ENCODE data around the gene UROD. TPM values are rescaled to one million over a fixed set of nuclear protein-coding genes. Genes with fewer than 3 reads are reported as not detected.

Gene UROD
- total RNA-seq, 1 experiment from 2014 or later, result 54.3 TPM

- Mint-ChIP-seq H3K4me1 (ENCODE audit: low read depth, unreplicated experiment) (no peaks in the 10 kb centered on the region), H3K4me3 (ENCODE audit: unreplicated experiment) (no peak overlapping the region), H3K36me3 (ENCODE audit: insufficient read depth, unreplicated experiment) (no peaks in the 10 kb centered on the region), H3K27ac (ENCODE audit: unreplicated experiment) (no peak overlapping the region), H3K9me3 (ENCODE audit: unreplicated experiment) (no peaks in the 10 kb centered on the region), H3K27me3 (ENCODE audit: insufficient read depth, unreplicated experiment) (no peaks in the 10 kb centered on the region)
- no peaks in the 10 kb centered on the region for H3K4me1 ChIP-seq
- no peaks in the 10 kb centered on the region for H3K36me3 ChIP-seq (ENCODE audit: control insufficient read depth, insufficient read depth, low read length)
- intact Hi-C loops (cut with micrococcal nuclease; ENCODE audit: unreplicated experiment), result no loop called here
- POLR2A ChIA-PET, result no interaction called here
- BruUV-seq (replicated peaks), result no TSS peak
- TF ChIP-seq, protein P1, sequence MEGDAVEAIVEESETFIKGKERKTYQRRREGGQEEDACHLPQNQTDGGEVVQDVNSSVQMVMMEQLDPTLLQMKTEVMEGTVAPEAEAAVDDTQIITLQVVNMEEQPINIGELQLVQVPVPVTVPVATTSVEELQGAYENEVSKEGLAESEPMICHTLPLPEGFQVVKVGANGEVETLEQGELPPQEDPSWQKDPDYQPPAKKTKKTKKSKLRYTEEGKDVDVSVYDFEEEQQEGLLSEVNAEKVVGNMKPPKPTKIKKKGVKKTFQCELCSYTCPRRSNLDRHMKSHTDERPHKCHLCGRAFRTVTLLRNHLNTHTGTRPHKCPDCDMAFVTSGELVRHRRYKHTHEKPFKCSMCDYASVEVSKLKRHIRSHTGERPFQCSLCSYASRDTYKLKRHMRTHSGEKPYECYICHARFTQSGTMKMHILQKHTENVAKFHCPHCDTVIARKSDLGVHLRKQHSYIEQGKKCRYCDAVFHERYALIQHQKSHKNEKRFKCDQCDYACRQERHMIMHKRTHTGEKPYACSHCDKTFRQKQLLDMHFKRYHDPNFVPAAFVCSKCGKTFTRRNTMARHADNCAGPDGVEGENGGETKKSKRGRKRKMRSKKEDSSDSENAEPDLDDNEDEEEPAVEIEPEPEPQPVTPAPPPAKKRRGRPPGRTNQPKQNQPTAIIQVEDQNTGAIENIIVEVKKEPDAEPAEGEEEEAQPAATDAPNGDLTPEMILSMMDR (IDR thresholded peaks at IDR 0.05; ENCODE audit: insufficient read depth in 1 of 2, low read depth in 1 of 2, low read length in 1 of 2, severe bottlenecking in 1 of 2, unreplicated experiment in 1 of 2), result no peak
- CTCF ChIA-PET, result no interaction called here
- H3K9me3 ChIP-seq, result no peaks in the 10 kb centered on the region
- no peaks in the 10 kb centered on the region for H3K27me3 ChIP-seq (replicated peaks; ENCODE audit: control insufficient read depth, insufficient read depth, low read length)
- DNase-seq, result no peak
- no peak overlapping the region for H3K4me3 ChIP-seq (ENCODE audit: low read depth, low read length)
These were observed 11.6 kb downstream of the UROD start for GRCh38 chr1:45023663-45024062.

DNA sequence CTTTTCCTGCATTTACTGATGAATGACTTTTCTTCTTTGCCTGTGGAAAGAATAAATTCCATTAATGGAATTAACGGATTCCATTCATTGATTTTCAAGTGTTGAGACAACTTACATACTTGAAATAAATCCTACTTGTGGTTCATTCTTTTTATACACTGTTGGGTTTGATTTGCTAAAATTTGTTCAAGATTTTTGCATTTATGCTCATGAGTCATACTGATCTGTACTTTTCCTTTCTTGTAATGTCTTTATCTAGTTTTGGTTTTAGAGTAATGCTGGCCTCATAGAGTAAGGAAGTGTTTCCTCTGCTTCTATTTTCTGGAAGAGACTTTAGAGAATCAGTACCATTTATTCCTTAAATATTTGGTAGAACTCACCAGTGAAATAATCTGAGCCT lies 14.4 kb downstream of the UROD start:
- Mint-ChIP-seq H3K9me3 (ENCODE audit: unreplicated experiment) (no peaks in the 10 kb centered on the region), H3K27ac (ENCODE audit: unreplicated experiment) (no peak overlapping the region), H3K4me3 (ENCODE audit: unreplicated experiment) (no peak overlapping the region), H3K27me3 (ENCODE audit: insufficient read depth, unreplicated experiment) (no peaks in the 10 kb centered on the region), H3K36me3 (ENCODE audit: insufficient read depth, unreplicated experiment) (no peaks in the 10 kb centered on the region), H3K4me1 (ENCODE audit: low read depth, unreplicated experiment) (no peaks in the 10 kb centered on the region)
- ChIA-PET CTCF (no interaction called here), POLR2A (no interaction called here)
- no peaks in the 10 kb centered on the region for H3K36me3 ChIP-seq (ENCODE audit: control insufficient read depth, insufficient read depth, low read length)
- no peaks in the 10 kb centered on the region for H3K9me3 ChIP-seq
- DNase-seq, result no peak
- H3K4me3 ChIP-seq (ENCODE audit: low read depth, low read length), result no peak overlapping the region
- no TSS peak for BruUV-seq (replicated peaks)
- H3K27me3 ChIP-seq (replicated peaks; ENCODE audit: control insufficient read depth, insufficient read depth, low read length), result no peaks in the 10 kb centered on the region
- intact Hi-C loops (cut with micrococcal nuclease; ENCODE audit: unreplicated experiment), result no loop called here
- H3K4me1 ChIP-seq, result no peaks in the 10 kb centered on the region
- TF ChIP-seq, protein P1 (IDR thresholded peaks at IDR 0.05; ENCODE audit: insufficient read depth in 1 of 2, low read depth in 1 of 2, low read length in 1 of 2, severe bottlenecking in 1 of 2, unreplicated experiment in 1 of 2), result no peak

- intact Hi-C loops (cut with micrococcal nuclease; ENCODE audit: unreplicated experiment), result no loop called here
- H3K36me3 Mint-ChIP-seq (ENCODE audit: insufficient read depth, unreplicated experiment), result no peaks in the 10 kb centered on the region
- H3K4me1 Mint-ChIP-seq (ENCODE audit: low read depth, unreplicated experiment), result no peaks in the 10 kb centered on the region
- no peaks in the 10 kb centered on the region for H3K4me1 ChIP-seq
- CTCF ChIA-PET, result interaction anchor here (0.7 kb wide), 1 partner anchor 259 kb away, joined by 3 read pairs; no protein-coding TSS in a partner anchor
- no peaks in the 10 kb centered on the region for H3K9me3 ChIP-seq
- no peaks in the 10 kb centered on the region for H3K27me3 Mint-ChIP-seq (ENCODE audit: insufficient read depth, unreplicated experiment)
- no peaks in the 10 kb centered on the region for H3K27me3 ChIP-seq (replicated peaks; ENCODE audit: control insufficient read depth, insufficient read depth, low read length)
- no peaks in the 10 kb centered on the region for H3K9me3 Mint-ChIP-seq (ENCODE audit: unreplicated experiment)
- no peak overlapping the region for H3K4me3 Mint-ChIP-seq (ENCODE audit: unreplicated experiment)
- no peak overlapping the region for H3K4me3 ChIP-seq (ENCODE audit: low read depth, low read length)
- no peak overlapping the region for H3K27ac Mint-ChIP-seq (ENCODE audit: unreplicated experiment)
- BruUV-seq (replicated peaks), result no TSS peak
- TF ChIP-seq, protein P1 (IDR thresholded peaks at IDR 0.05; ENCODE audit: insufficient read depth in 1 of 2, low read depth in 1 of 2, low read length in 1 of 2, severe bottlenecking in 1 of 2, unreplicated experiment in 1 of 2), result no peak
- POLR2A ChIA-PET, result interaction anchor here (0.5 to 0.6 kb wide), 2 partner anchors 59 to 158 kb away, joined by 3 to 13 read pairs; no protein-coding TSS in a partner anchor
- DNase-seq, result no peak
- H3K36me3 ChIP-seq (ENCODE audit: control insufficient read depth, insufficient read depth, low read length), result no peaks in the 10 kb centered on the region
These were observed 20.8 kb downstream of the UROD start for GRCh38 chr1:45032837-45033236.

Data from Caco-2 (cell line).